HG03575 (cell line): ENCODE measurements around the gene HOXA13.

Experiments
- ATAC-seq: cut with Tn5 transposase; IDR thresholded peaks from one replicate; pipeline ENCODE4 v1.9.1; 2021; ENCODE audit not compliant: unreplicated experiment, insufficient number of reproducible peaks, low FRiP score; ENCODE audit errors: extremely low read depth

The HOXA13 gene

GRCh38 chr7:27197137-27198042 is 2.5 kb downstream of the HOXA13 start:
- no peak for ATAC-seq

GRCh38 chr7:27196287-27196767 is 3.6 kb downstream of the HOXA13 start:
- no peak for ATAC-seq

- no peak for ATAC-seq
Measured at GRCh38 chr7:27194686-27195379, 5.1 kb downstream of the HOXA13 start.

GRCh38 chr7:27194002-27194352 is 5.9 kb downstream of the HOXA13 start:
- no peak for ATAC-seq

GRCh38 chr7:27193335-27194001 is 6.4 kb downstream of the HOXA13 start:
- ATAC-seq = no peak

GRCh38 chr7:27192546-27193334 is 7.2 kb downstream of the HOXA13 start:
- ATAC-seq = no peak

- no peak for ATAC-seq
Measured at GRCh38 chr7:27191833-27192545, 7.9 kb downstream of the HOXA13 start.

- ATAC-seq = no peak
Measured at GRCh38 chr7:27191161-27191731, 8.6 kb downstream of the HOXA13 start.

GRCh38 chr7:27189997-27190748 is 9.7 kb downstream of the HOXA13 start:
- no peak for ATAC-seq

GRCh38 chr7:27189295-27189996 is 10.4 kb downstream of the HOXA13 start:
- ATAC-seq = no peak

GRCh38 chr7:27188386-27189294 is 11.3 kb downstream of the HOXA13 start:
- no peak for ATAC-seq

GRCh38 chr7:27187475-27188385 is 12.2 kb downstream of the HOXA13 start:
- ATAC-seq = no peak

- ATAC-seq = no peak
Measured at GRCh38 chr7:27186668-27187474, 13.0 kb downstream of the HOXA13 start.
